GM12878 (cell line): ENCODE data around the gene SLC45A1. TPM values are rescaled to one million over a fixed set of nuclear protein-coding genes. Genes with fewer than 3 reads are reported as not detected.

ENCODE experiments used
- ATAC-seq: fragments of 200-7000 bp; cut with Tn5 transposase; 3 replicates; pipeline ENCODE4 v1.9.1; 2020; ENCODE audit warnings: mild to moderate bottlenecking, moderate library complexity
- BruUV-seq: library from RNA; stranded (reverse); fragments of 400-500 nt; replicated peaks from 2 replicates; lab custom pipeline; 2021; lab: Mats Ljungman, UMichigan
- CTCF ChIA-PET: fragments of 300-600 bp; sonication (Branson Sonifier 250); formaldehyde crosslinking; extraction: SDS; loops from one replicate; lab custom pipeline; 2021; ENCODE audit warnings: inconsistent platforms; lab: Yijun Ruan, JAX
- POLR2A ChIA-PET: fragments of 350-600 bp; formaldehyde crosslinking; extraction: SDS; loops from one replicate; lab custom pipeline; 2021; ENCODE audit warnings: inconsistent platforms; lab: Charles Lee
- RAD21 ChIA-PET: fragments of 300-600 bp; sonication (Branson Sonifier 250); formaldehyde crosslinking; loops from one replicate; lab custom pipeline; 2023; ENCODE audit warnings: antibody characterized with exemption; ENCODE audit not compliant: unreplicated experiment; lab: Charles Lee
- SMC1A ChIA-PET: fragments of 300-600 bp; sonication (Branson Sonifier 250); formaldehyde crosslinking; loops from one replicate; lab custom pipeline; 2023; ENCODE audit not compliant: unreplicated experiment, uncharacterized antibody; lab: Charles Lee
- DNase-seq: peaks from one replicate; pipeline ENCODE4 v3.0.0-alpha.2; 2011; ENCODE audit warnings: low read depth, low spot score
- FAIRE-seq: peaks from 3 replicates; lab custom pipeline; 2011; peaks lifted over from hg19 to GRCh38; lab: Jason Lieb, UNC
- H2AFZ ChIP-seq: 2 replicates; pipeline ENCODE4 v1.6.0; 2011; ENCODE audit warnings: low read depth, low read length, control low read depth; ENCODE audit not compliant: control insufficient read depth
- H3K27ac ChIP-seq: 2 replicates; pipeline ENCODE4 v1.5.1; 2011; ENCODE audit warnings: control low read depth; ENCODE audit not compliant: control insufficient read depth, insufficient read depth
- H3K27me3 ChIP-seq, 2 experiments: replicated peaks in 1 of 2; 2 replicates each; pipeline versions ENCODE4 v1.6.0 to v1.6.1; 2011; ENCODE audit warnings: low read length in 1 of 2; ENCODE audit not compliant: control insufficient read depth in 2 of 2, insufficient read depth in 2 of 2
- H3K36me3 ChIP-seq, 2 experiments: 2 replicates each; pipeline ENCODE4 v1.5.1; 2011; ENCODE audit warnings: low read length in 1 of 2; ENCODE audit not compliant: control insufficient read depth in 2 of 2, insufficient read depth in 2 of 2
- H3K4me1 ChIP-seq: 2 replicates; pipeline ENCODE4 v1.6.1; 2011; ENCODE audit warnings: mild to moderate bottlenecking, low read length, moderate library complexity, mixed read lengths; ENCODE audit not compliant: control insufficient read depth, insufficient read depth
- H3K4me2 ChIP-seq: 2 replicates; pipeline ENCODE4 v1.6.0; 2011; ENCODE audit warnings: control low read depth; ENCODE audit not compliant: control insufficient read depth, insufficient read depth
- H3K4me3 ChIP-seq: fragments of 200-600 bp; sonication (generic); 2 replicates; pipeline ENCODE4 v1.5.1; 2016
- H3K79me2 ChIP-seq: 2 replicates; pipeline ENCODE4 v1.6.0; 2011; ENCODE audit warnings: low read length; ENCODE audit not compliant: control insufficient read depth, insufficient read depth
- H3K9ac ChIP-seq: 2 replicates; pipeline ENCODE4 v1.8.0; 2011; ENCODE audit warnings: low read length, control low read depth, mixed read lengths; ENCODE audit not compliant: control insufficient read depth, insufficient read depth
- H3K9me3 ChIP-seq: replicated peaks from 3 replicates; pipeline ENCODE4 v1.5.1; 2011; ENCODE audit warnings: mild to moderate bottlenecking, low read length; ENCODE audit not compliant: control insufficient read depth, insufficient read depth
- H4K20me1 ChIP-seq: 2 replicates; pipeline ENCODE4 v1.6.0; 2011; ENCODE audit not compliant: control insufficient read depth, insufficient read depth
- CHD1 ChIP-seq: IDR thresholded peaks from 2 replicates; pipeline ENCODE4 v1.6.1; 2012; ENCODE audit warnings: low read depth, low read length, improper control_type of control experiment
- DPF2 ChIP-seq: fragments of 450-650 bp; IDR thresholded peaks from 2 replicates; pipeline ENCODE4 v1.6.1; 2017; ENCODE audit warnings: mild to moderate bottlenecking
- LARP7 ChIP-seq: fragments of 450-650 bp; IDR thresholded peaks from 2 replicates; pipeline ENCODE4 v1.6.1; 2017; ENCODE audit warnings: mild to moderate bottlenecking
- NFYA ChIP-seq: IDR thresholded peaks from 2 replicates; pipeline ENCODE4 v1.6.1; 2011; ENCODE audit warnings: low read depth, mild to moderate bottlenecking, low read length, improper control_type of control experiment, borderline replicate concordance
- RAD51 ChIP-seq: fragments of 450-650 bp; IDR thresholded peaks from 2 replicates; pipeline ENCODE4 v1.6.1; 2016; ENCODE audit warnings: moderate library complexity, mild to moderate bottlenecking, inconsistent platforms
- RBBP5 ChIP-seq: fragments of 200-600 bp; sonication (generic); conservative IDR thresholded peaks from 2 replicates; pipeline ENCODE4 v1.6.1; 2016
- SPI1 ChIP-seq: IDR thresholded peaks from 2 replicates; pipeline ENCODE4 v1.6.1; 2011; ENCODE audit warnings: low read depth, mild to moderate bottlenecking, low read length, moderate library complexity, borderline replicate concordance; ENCODE audit not compliant: insufficient read depth
- STAT3 ChIP-seq: IDR thresholded peaks from 2 replicates; pipeline ENCODE4 v1.6.1; 2011; ENCODE audit warnings: low read depth, low read length, improper control_type of control experiment
- WGBS: methylation state at CpG from one replicate; pipeline ENCODE4 v1.1.6; 2016; ENCODE audit warnings: low lambda C conversion rate; ENCODE audit not compliant: insufficient replicate concordance, insufficient coverage; ENCODE audit errors: missing lambda C conversion rate; 5-methylcytosine and 5-hydroxymethylcytosine counted together
- in situ Hi-C: fragments of 300-500 bp; cut with MboI; formaldehyde crosslinking; loops from 9 replicates; pipeline ENCODE4 v1.14.3; 2018; ENCODE audit warnings: mixed read lengths
- intact Hi-C: fragments of 100-400 bp; cut with micrococcal nuclease; formaldehyde crosslinking; loops from one replicate; pipeline ENCODE4 v1.14.2; 2022; ENCODE audit not compliant: unreplicated experiment
- polyA plus RNA-seq, 11 experiments: library from polyadenylated mRNA; depleted of rRNA in 4 of 11; unstranded in 6 of 11; stranded (reverse) in 5 of 11; fragments of >200 nt; fragmentation: Nextera tagmentation in 4 of 11; fragmentation: Illumina TruSeq in 1 of 11; extraction: Ambion mirVana in 4 of 11; extraction: Trizol in 1 of 11; gene quantifications; 1 replicate in 1 of 11; 2 replicates in 10 of 11; pipeline versions ENCODE4 v1.2.1 to v1.2.3, GENCODE V29; 2011 to 2016; ENCODE audit warnings: inconsistent platforms in 2 of 11, missing spikeins in 2 of 11, low read depth in 1 of 11
- total RNA-seq, 4 experiments: library from RNA; depleted of rRNA in 3 of 4; stranded (reverse); fragments of >200 nt in 3 of 4; fragmentation: Illumina TruSeq in 1 of 4; extraction: Trizol in 1 of 4; gene quantifications; 2 replicates each; pipeline versions ENCODE4 v1.2.1 to v1.2.3, GENCODE V29; 2013 to 2021
- TF ChIP-seq, protein P1 (sequence below): IDR thresholded peaks from 2 replicates; pipeline ENCODE4 v1.6.1; 2012; ENCODE audit warnings: low read length, inconsistent platforms
- TF ChIP-seq, protein P2 (sequence below): fragments of 450-650 bp; formaldehyde crosslinking; IDR thresholded peaks from 2 replicates; pipeline ENCODE4 v1.4.0; 2020; ENCODE audit warnings: mild to moderate bottlenecking, moderate library complexity
- TF ChIP-seq, protein P3 (sequence below): IDR thresholded peaks from 2 replicates; pipeline ENCODE4 v1.6.1; 2011; ENCODE audit warnings: borderline replicate concordance, low read depth, mild to moderate bottlenecking, moderate library complexity, low read length; ENCODE audit not compliant: insufficient read depth, poor library complexity, severe bottlenecking
- TF ChIP-seq, protein P4 (sequence below): IDR thresholded peaks from 2 replicates; pipeline ENCODE4 v1.6.1; 2012; ENCODE audit warnings: low read depth, low read length, improper control_type of control experiment
- TF ChIP-seq, protein P5 (sequence below): fragments of 450-650 bp; IDR thresholded peaks from 2 replicates; pipeline ENCODE4 v1.6.1; 2017; ENCODE audit warnings: low read depth, mild to moderate bottlenecking, moderate library complexity

Gene SLC45A1
- total and polyA plus RNA-seq, 10 of the 15 experiments (the other 5 are each of a cell fraction or from before 2014, with no cell fraction given) = 0.07 to 0.23 (median 0.13) TPM; not detected in 6

DNA sequence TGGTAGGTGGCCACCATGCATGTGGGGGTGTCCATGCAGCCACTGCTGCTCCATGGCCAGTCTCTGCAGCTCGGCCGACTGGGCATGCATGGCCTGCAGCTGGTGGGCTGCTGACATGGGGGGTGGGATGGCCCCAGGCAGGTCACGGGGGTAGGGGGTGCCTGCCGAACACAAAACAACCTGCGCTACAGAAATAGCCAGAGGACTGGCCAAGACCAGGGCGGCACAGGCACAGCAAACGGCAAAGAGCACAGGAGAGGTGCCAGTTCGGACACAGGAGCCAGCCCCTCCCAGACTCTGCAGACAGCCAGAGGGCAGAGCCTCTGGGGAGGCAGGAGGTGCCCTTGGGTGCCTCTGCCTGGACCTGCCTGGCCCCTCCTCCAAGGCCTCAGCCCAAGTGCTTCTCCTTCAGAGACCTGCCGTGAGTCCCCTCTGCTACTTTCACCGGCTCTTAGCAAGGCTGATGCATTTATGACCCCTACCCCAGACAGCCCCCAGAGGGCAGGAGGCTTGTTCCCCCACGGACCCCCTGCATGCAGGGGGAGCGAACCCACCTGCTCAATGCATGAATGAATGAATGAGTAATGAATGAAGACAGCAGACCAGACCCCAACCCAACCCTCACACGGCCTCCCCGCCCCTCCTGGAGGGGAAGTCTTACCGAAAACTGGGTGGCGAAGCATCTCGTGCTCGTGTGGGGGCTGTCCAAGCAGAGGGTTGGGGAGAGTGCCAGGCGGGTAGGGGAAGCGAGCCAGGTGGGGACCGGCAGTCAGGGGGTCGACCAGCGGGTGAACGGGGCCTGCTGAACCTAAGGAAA lies 37.7 kb downstream of the SLC45A1 start:
- in situ Hi-C loops = no loop called here
- POLR2A ChIA-PET = no interaction called here
- intact Hi-C loops = no loop called here
- ATAC-seq (no peak), FAIRE-seq (no peak), DNase-seq (no peak)
- no TSS peak for BruUV-seq
- no peak overlapping the region for H2AFZ ChIP-seq
- RAD21 ChIA-PET = no interaction called here
- no peak overlapping the region for H3K27ac ChIP-seq
- H3K9ac ChIP-seq = no peak overlapping the region
- TF ChIP-seq RBBP5 (no peak), DPF2 (no peak), NFYA (no peak), RAD51 (no peak), LARP7 (no peak), STAT3 (no peak), CHD1 (no peak), SPI1 (no peak)
- TF ChIP-seq, protein P1, sequence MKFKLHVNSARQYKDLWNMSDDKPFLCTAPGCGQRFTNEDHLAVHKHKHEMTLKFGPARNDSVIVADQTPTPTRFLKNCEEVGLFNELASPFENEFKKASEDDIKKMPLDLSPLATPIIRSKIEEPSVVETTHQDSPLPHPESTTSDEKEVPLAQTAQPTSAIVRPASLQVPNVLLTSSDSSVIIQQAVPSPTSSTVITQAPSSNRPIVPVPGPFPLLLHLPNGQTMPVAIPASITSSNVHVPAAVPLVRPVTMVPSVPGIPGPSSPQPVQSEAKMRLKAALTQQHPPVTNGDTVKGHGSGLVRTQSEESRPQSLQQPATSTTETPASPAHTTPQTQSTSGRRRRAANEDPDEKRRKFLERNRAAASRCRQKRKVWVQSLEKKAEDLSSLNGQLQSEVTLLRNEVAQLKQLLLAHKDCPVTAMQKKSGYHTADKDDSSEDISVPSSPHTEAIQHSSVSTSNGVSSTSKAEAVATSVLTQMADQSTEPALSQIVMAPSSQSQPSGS = no peak
- TF ChIP-seq, protein P2, sequence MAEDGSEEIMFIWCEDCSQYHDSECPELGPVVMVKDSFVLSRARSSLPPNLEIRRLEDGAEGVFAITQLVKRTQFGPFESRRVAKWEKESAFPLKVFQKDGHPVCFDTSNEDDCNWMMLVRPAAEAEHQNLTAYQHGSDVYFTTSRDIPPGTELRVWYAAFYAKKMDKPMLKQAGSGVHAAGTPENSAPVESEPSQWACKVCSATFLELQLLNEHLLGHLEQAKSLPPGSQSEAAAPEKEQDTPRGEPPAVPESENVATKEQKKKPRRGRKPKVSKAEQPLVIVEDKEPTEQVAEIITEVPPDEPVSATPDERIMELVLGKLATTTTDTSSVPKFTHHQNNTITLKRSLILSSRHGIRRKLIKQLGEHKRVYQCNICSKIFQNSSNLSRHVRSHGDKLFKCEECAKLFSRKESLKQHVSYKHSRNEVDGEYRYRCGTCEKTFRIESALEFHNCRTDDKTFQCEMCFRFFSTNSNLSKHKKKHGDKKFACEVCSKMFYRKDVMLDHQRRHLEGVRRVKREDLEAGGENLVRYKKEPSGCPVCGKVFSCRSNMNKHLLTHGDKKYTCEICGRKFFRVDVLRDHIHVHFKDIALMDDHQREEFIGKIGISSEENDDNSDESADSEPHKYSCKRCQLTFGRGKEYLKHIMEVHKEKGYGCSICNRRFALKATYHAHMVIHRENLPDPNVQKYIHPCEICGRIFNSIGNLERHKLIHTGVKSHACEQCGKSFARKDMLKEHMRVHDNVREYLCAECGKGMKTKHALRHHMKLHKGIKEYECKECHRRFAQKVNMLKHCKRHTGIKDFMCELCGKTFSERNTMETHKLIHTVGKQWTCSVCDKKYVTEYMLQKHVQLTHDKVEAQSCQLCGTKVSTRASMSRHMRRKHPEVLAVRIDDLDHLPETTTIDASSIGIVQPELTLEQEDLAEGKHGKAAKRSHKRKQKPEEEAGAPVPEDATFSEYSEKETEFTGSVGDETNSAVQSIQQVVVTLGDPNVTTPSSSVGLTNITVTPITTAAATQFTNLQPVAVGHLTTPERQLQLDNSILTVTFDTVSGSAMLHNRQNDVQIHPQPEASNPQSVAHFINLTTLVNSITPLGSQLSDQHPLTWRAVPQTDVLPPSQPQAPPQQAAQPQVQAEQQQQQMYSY (CRISPR knock-in tag) = no peak
- TF ChIP-seq, protein P3, sequence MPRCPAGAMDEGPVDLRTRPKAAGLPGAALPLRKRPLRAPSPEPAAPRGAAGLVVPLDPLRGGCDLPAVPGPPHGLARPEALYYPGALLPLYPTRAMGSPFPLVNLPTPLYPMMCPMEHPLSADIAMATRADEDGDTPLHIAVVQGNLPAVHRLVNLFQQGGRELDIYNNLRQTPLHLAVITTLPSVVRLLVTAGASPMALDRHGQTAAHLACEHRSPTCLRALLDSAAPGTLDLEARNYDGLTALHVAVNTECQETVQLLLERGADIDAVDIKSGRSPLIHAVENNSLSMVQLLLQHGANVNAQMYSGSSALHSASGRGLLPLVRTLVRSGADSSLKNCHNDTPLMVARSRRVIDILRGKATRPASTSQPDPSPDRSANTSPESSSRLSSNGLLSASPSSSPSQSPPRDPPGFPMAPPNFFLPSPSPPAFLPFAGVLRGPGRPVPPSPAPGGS = no peak
- TF ChIP-seq, protein P4, sequence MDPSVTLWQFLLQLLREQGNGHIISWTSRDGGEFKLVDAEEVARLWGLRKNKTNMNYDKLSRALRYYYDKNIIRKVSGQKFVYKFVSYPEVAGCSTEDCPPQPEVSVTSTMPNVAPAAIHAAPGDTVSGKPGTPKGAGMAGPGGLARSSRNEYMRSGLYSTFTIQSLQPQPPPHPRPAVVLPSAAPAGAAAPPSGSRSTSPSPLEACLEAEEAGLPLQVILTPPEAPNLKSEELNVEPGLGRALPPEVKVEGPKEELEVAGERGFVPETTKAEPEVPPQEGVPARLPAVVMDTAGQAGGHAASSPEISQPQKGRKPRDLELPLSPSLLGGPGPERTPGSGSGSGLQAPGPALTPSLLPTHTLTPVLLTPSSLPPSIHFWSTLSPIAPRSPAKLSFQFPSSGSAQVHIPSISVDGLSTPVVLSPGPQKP = no peak
- TF ChIP-seq, protein P5, sequence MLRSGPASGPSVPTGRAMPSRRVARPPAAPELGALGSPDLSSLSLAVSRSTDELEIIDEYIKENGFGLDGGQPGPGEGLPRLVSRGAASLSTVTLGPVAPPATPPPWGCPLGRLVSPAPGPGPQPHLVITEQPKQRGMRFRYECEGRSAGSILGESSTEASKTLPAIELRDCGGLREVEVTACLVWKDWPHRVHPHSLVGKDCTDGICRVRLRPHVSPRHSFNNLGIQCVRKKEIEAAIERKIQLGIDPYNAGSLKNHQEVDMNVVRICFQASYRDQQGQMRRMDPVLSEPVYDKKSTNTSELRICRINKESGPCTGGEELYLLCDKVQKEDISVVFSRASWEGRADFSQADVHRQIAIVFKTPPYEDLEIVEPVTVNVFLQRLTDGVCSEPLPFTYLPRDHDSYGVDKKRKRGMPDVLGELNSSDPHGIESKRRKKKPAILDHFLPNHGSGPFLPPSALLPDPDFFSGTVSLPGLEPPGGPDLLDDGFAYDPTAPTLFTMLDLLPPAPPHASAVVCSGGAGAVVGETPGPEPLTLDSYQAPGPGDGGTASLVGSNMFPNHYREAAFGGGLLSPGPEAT = no peak
- H3K4me1 ChIP-seq = no peaks in the 10 kb centered on the region
- 96% methylated on average over 23 of the region's 24 CpGs for WGBS
- no peak overlapping the region for H3K4me2 ChIP-seq
- peaks cover 16 to 51% of the 10 kb centered on the region in 2 experiments for H3K36me3 ChIP-seq
- no peak overlapping the region for H3K4me3 ChIP-seq
- SMC1A ChIA-PET = no interaction called here
- no peaks in the 10 kb centered on the region for H3K79me2 ChIP-seq
- H3K27me3 ChIP-seq = no peaks in the 10 kb centered on the region
- CTCF ChIA-PET = no interaction called here
- H3K9me3 ChIP-seq = no peaks in the 10 kb centered on the region
- no peaks in the 10 kb centered on the region for H4K20me1 ChIP-seq
